ENCODE measurements around the gene ABO.

DNA sequence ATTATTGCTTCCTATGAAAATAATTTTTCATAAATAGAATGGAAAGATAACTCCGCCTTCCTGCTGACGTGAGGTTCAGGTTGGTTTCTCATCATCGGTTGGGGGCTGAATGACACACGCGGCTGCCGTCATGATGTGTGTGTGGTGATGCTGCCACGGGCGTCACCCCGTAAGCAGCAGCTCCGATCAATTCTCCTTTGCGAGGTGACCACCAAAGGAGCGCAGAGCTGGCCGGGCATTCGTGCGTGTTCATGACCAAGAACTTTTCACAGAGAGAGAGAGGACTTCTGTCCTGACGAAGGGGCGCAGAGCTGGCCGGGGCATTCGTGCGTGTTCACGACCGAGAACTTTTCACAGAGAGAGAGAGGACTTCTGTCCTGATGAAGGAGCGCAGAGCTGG lies 30.7 kb upstream of the ABO start:
- TF ChIP-seq, protein P1, sequence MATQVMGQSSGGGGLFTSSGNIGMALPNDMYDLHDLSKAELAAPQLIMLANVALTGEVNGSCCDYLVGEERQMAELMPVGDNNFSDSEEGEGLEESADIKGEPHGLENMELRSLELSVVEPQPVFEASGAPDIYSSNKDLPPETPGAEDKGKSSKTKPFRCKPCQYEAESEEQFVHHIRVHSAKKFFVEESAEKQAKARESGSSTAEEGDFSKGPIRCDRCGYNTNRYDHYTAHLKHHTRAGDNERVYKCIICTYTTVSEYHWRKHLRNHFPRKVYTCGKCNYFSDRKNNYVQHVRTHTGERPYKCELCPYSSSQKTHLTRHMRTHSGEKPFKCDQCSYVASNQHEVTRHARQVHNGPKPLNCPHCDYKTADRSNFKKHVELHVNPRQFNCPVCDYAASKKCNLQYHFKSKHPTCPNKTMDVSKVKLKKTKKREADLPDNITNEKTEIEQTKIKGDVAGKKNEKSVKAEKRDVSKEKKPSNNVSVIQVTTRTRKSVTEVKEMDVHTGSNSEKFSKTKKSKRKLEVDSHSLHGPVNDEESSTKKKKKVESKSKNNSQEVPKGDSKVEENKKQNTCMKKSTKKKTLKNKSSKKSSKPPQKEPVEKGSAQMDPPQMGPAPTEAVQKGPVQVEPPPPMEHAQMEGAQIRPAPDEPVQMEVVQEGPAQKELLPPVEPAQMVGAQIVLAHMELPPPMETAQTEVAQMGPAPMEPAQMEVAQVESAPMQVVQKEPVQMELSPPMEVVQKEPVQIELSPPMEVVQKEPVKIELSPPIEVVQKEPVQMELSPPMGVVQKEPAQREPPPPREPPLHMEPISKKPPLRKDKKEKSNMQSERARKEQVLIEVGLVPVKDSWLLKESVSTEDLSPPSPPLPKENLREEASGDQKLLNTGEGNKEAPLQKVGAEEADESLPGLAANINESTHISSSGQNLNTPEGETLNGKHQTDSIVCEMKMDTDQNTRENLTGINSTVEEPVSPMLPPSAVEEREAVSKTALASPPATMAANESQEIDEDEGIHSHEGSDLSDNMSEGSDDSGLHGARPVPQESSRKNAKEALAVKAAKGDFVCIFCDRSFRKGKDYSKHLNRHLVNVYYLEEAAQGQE (IDR thresholded peaks at IDR 0.05; ENCODE audit: insufficient read depth in 1 of 2, low read depth in 2 of 2, low read length in 2 of 2), result no peak
- TF ChIP-seq TAF1 (IDR thresholded peaks at IDR 0.05; ENCODE audit: borderline replicate concordance, insufficient read depth, low read length) (no peak), POLR2AphosphoS5 (IDR thresholded peaks at IDR 0.05; ENCODE audit: low read depth, low read length) (no peak), SIN3A (IDR thresholded peaks at IDR 0.05; ENCODE audit: borderline replicate concordance, insufficient read depth, low read length) (no peak)
